Neural cell (in vitro differentiated cells): ENCODE measurements around the gene SPRR3. TPM values are rescaled to one million over a fixed set of nuclear protein-coding genes. Genes with fewer than 3 reads are reported as not detected.

Source experiments
- H2AFZ ChIP-seq: fragments of 200-600, 300-800 bp; sonication (generic), shearing (Covaris generic); 2 replicates; pipeline ENCODE4 v1.6.0; 2014; ENCODE audit warnings: low read depth, mild to moderate bottlenecking, antibody characterized with exemption, low read length, moderate library complexity
- H3F3A ChIP-seq: fragments of 200-600 bp; shearing (Covaris generic); 2 replicates; pipeline ENCODE4 v1.6.1; 2016; ENCODE audit warnings: mild to moderate bottlenecking, moderate library complexity, mixed read lengths, antibody characterized with exemption, low read length; ENCODE audit not compliant: insufficient read depth, poor library complexity, severe bottlenecking
- H3K27ac ChIP-seq: fragments of 200-600, 300-800 bp; sonication (generic), shearing (Covaris generic); 2 replicates; pipeline ENCODE4 v1.5.1; 2014; ENCODE audit warnings: mild to moderate bottlenecking, low read length, moderate library complexity
- H3K27me3 ChIP-seq: fragments of 300-800, 200-600 bp; sonication (generic), shearing (Covaris generic); 2 replicates; pipeline ENCODE4 v1.6.0; 2014; ENCODE audit warnings: mild to moderate bottlenecking, low read depth, low read length, moderate library complexity; ENCODE audit not compliant: insufficient read depth
- H3K36me3 ChIP-seq: fragments of 300-800, 200-600 bp; sonication (generic), shearing (Covaris generic); 2 replicates; pipeline ENCODE4 v1.5.1; 2014; ENCODE audit warnings: mild to moderate bottlenecking, antibody characterized with exemption, low read length, moderate library complexity; ENCODE audit not compliant: insufficient read depth
- H3K4me2 ChIP-seq: fragments of 300-800, 200-600 bp; sonication (generic), shearing (Covaris generic); 2 replicates; pipeline ENCODE4 v1.6.0; 2014; ENCODE audit warnings: mild to moderate bottlenecking, low read length
- H3K4me3 ChIP-seq: fragments of 300-800, 200-600 bp; sonication (generic), shearing (Covaris generic); 2 replicates; pipeline ENCODE4 v1.5.1; 2014; ENCODE audit warnings: mild to moderate bottlenecking, low read length, moderate library complexity
- H3K79me2 ChIP-seq: fragments of 200-600 bp; shearing (Covaris generic); replicated peaks from 2 replicates; pipeline ENCODE4 v1.6.0; 2014; ENCODE audit warnings: mild to moderate bottlenecking, low read length, moderate library complexity; ENCODE audit not compliant: insufficient read depth
- H3K9ac ChIP-seq: fragments of 300-800, 200-600 bp; sonication (generic), shearing (Covaris generic); 2 replicates; pipeline ENCODE4 v1.6.1; 2016; ENCODE audit warnings: mild to moderate bottlenecking, low read length, mixed read lengths
- H3K9me2 ChIP-seq: fragments of 200-600 bp; shearing (Covaris generic); 2 replicates; pipeline ENCODE4 v1.6.1; 2016; ENCODE audit warnings: mild to moderate bottlenecking, low read length, mixed read lengths; ENCODE audit not compliant: insufficient read depth
- H3K9me3 ChIP-seq: fragments of 200-600, 300-800 bp; sonication (generic), shearing (Covaris generic); 2 replicates; pipeline ENCODE4 v1.6.1; 2016; ENCODE audit warnings: mild to moderate bottlenecking, mixed run types, low read length, moderate library complexity, mixed read lengths
- H4K20me1 ChIP-seq: fragments of 200-600 bp; shearing (Covaris generic); 2 replicates; pipeline ENCODE4 v1.6.1; 2016; ENCODE audit warnings: mild to moderate bottlenecking, mixed run types; ENCODE audit not compliant: insufficient read depth
- EP300 ChIP-seq: fragments of 450-650 bp; conservative IDR thresholded peaks from 2 replicates; pipeline ENCODE4 v1.6.1; 2014; ENCODE audit warnings: antibody characterized with exemption, mild to moderate bottlenecking, moderate library complexity; ENCODE audit not compliant: poor library complexity, severe bottlenecking
- EZH2 ChIP-seq: fragments of 200-600, 300-800 bp; shearing (Covaris generic), sonication (generic); IDR thresholded peaks from 2 replicates; pipeline ENCODE4 v1.6.1; 2014; ENCODE audit warnings: antibody characterized with exemption, low read length, borderline replicate concordance, mild to moderate bottlenecking; ENCODE audit not compliant: insufficient read depth, poor library complexity, severe bottlenecking
- MXI1 ChIP-seq: fragments of 450-650 bp; conservative IDR thresholded peaks from 2 replicates; pipeline ENCODE4 v1.6.1; 2014; ENCODE audit warnings: antibody characterized with exemption, mild to moderate bottlenecking; ENCODE audit not compliant: poor library complexity, severe bottlenecking
- POLR2AphosphoS5 ChIP-seq: IDR thresholded peaks from 2 replicates; pipeline ENCODE4 v1.6.1; 2012
- RAD21 ChIP-seq: fragments of 450-650 bp; conservative IDR thresholded peaks from 2 replicates; pipeline ENCODE4 v1.6.1; 2014; ENCODE audit warnings: antibody characterized with exemption, mild to moderate bottlenecking, moderate library complexity
- SMC3 ChIP-seq: fragments of 450-650 bp; conservative IDR thresholded peaks from 2 replicates; pipeline ENCODE4 v1.6.1; 2014; ENCODE audit warnings: antibody characterized with exemption, mild to moderate bottlenecking, moderate library complexity; ENCODE audit not compliant: poor library complexity
- TAF1 ChIP-seq: IDR thresholded peaks from 2 replicates; pipeline ENCODE4 v1.6.1; 2012; ENCODE audit warnings: low read depth
- polyA plus RNA-seq: library from polyadenylated mRNA; depleted of rRNA; stranded (reverse); fragments of >200 nt; gene quantifications from 2 replicates; pipeline ENCODE4 v1.2.3, GENCODE V29; 2014
- TF ChIP-seq, protein P1 (sequence below): IDR thresholded peaks from 2 replicates; pipeline ENCODE4 v1.6.1; 2012; ENCODE audit warnings: borderline replicate concordance
- TF ChIP-seq, protein P2 (sequence below): fragments of 450-650 bp; IDR thresholded peaks from 2 replicates; pipeline ENCODE4 v1.5.1; 2014; ENCODE audit warnings: antibody characterized with exemption, mild to moderate bottlenecking, moderate library complexity; ENCODE audit not compliant: poor library complexity, severe bottlenecking

Gene SPRR3
- polyA plus RNA-seq, 1 donor from 2014 or later = not detected

DNA sequence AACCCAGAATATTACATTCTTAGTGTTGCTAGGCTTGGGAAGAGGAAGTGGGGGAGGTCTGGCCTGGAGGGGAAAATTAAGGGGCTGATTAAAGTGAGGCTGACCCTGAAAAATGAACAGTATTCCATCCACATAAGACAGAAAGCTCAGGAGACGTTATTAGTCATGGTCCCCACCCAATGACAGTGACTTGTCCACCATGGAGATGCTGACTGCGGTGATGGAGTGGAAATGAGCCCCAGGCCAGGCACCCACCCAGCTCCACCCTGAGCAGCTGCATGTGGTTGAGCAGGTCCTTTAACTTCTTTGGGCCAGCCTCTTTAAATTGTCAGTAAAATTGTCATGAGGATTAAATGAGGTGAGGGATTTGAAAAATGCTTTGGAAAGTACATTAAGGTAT is 32.5 kb upstream of the SPRR3 start:
- H2AFZ ChIP-seq = no peak overlapping the region
- no peak overlapping the region for H3K4me3 ChIP-seq
- H3K79me2 ChIP-seq = no peaks in the 10 kb centered on the region
- no peak overlapping the region for H3K4me2 ChIP-seq
- H3K36me3 ChIP-seq = no peaks in the 10 kb centered on the region
- H3K9ac ChIP-seq = no peak overlapping the region
- H4K20me1 ChIP-seq = no peaks in the 10 kb centered on the region
- no peaks in the 10 kb centered on the region for H3K9me3 ChIP-seq
- H3K9me2 ChIP-seq = no peaks in the 10 kb centered on the region
- no peaks in the 10 kb centered on the region for H3F3A ChIP-seq
- TF ChIP-seq RAD21 (no peak), TAF1 (no peak), MXI1 (no peak)
- TF ChIP-seq, protein P1, sequence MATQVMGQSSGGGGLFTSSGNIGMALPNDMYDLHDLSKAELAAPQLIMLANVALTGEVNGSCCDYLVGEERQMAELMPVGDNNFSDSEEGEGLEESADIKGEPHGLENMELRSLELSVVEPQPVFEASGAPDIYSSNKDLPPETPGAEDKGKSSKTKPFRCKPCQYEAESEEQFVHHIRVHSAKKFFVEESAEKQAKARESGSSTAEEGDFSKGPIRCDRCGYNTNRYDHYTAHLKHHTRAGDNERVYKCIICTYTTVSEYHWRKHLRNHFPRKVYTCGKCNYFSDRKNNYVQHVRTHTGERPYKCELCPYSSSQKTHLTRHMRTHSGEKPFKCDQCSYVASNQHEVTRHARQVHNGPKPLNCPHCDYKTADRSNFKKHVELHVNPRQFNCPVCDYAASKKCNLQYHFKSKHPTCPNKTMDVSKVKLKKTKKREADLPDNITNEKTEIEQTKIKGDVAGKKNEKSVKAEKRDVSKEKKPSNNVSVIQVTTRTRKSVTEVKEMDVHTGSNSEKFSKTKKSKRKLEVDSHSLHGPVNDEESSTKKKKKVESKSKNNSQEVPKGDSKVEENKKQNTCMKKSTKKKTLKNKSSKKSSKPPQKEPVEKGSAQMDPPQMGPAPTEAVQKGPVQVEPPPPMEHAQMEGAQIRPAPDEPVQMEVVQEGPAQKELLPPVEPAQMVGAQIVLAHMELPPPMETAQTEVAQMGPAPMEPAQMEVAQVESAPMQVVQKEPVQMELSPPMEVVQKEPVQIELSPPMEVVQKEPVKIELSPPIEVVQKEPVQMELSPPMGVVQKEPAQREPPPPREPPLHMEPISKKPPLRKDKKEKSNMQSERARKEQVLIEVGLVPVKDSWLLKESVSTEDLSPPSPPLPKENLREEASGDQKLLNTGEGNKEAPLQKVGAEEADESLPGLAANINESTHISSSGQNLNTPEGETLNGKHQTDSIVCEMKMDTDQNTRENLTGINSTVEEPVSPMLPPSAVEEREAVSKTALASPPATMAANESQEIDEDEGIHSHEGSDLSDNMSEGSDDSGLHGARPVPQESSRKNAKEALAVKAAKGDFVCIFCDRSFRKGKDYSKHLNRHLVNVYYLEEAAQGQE = no peak
- H3K27ac ChIP-seq = no peak overlapping the region
- no peaks in the 10 kb centered on the region for H3K27me3 ChIP-seq

- no peak within 1 kb of the TSS for H3K9ac ChIP-seq
- H3K9me3 ChIP-seq = no peaks in the 10 kb centered on the region
- no peak within 1 kb of the TSS for H3K4me2 ChIP-seq
- no peaks in the 10 kb centered on the region for H3F3A ChIP-seq
- H3K79me2 ChIP-seq = no peaks in the 10 kb centered on the region
- H3K9me2 ChIP-seq = no peaks in the 10 kb centered on the region
- no peaks in the 10 kb centered on the region for H3K36me3 ChIP-seq
- H3K4me3 ChIP-seq = no peak within 1 kb of the TSS
- TF ChIP-seq MXI1 (no peak), SMC3 (no peak), RAD21 (no peak), EP300 (no peak), EZH2 (no peak), POLR2AphosphoS5 (no peak), TAF1 (no peak)
- TF ChIP-seq, protein P1 = no peak
- TF ChIP-seq, protein P2, sequence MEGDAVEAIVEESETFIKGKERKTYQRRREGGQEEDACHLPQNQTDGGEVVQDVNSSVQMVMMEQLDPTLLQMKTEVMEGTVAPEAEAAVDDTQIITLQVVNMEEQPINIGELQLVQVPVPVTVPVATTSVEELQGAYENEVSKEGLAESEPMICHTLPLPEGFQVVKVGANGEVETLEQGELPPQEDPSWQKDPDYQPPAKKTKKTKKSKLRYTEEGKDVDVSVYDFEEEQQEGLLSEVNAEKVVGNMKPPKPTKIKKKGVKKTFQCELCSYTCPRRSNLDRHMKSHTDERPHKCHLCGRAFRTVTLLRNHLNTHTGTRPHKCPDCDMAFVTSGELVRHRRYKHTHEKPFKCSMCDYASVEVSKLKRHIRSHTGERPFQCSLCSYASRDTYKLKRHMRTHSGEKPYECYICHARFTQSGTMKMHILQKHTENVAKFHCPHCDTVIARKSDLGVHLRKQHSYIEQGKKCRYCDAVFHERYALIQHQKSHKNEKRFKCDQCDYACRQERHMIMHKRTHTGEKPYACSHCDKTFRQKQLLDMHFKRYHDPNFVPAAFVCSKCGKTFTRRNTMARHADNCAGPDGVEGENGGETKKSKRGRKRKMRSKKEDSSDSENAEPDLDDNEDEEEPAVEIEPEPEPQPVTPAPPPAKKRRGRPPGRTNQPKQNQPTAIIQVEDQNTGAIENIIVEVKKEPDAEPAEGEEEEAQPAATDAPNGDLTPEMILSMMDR = no peak
- no peaks in the 10 kb centered on the region for H3K27me3 ChIP-seq
- no peak within 1 kb of the TSS for H3K27ac ChIP-seq
- H2AFZ ChIP-seq = no peak within 1 kb of the TSS
- no peaks in the 10 kb centered on the region for H4K20me1 ChIP-seq
Observed at GRCh38 chr1:152970495-152970894, 31.1 kb upstream of the SPRR3 start, which contains the start of gene SPRR4. Gene SPRR4, plus strand, starts transcription at chr1:152970648. Its CDS starts 1,243 bp downstream, at chr1:152971891.
